ACC112 (cell line): ENCODE data around the gene FBLN1.
"Not testable (repeated sequence)": the region's sequence is repeated elsewhere in the genome, so short reads cannot be mapped to it uniquely, and the experiment has no call there.

Experiments
- H2AFZ ChIP-seq: fragments of 200-600 bp; sonication (generic); one replicate; pipeline ENCODE4 v1.6.0; 2017; ENCODE audit warnings: antibody characterized with exemption, low read length; ENCODE audit not compliant: unreplicated experiment
- H3K27ac ChIP-seq: fragments of 200-600 bp; sonication (generic); 2 replicates; pipeline ENCODE4 v1.5.1; 2014; ENCODE audit warnings: low read depth, mild to moderate bottlenecking, antibody characterized with exemption, low read length, moderate library complexity
- H3K27me3 ChIP-seq: fragments of 200-600 bp; sonication (generic); 2 replicates; pipeline ENCODE4 v1.6.1; 2014; ENCODE audit warnings: mild to moderate bottlenecking, antibody characterized with exemption, low read length, moderate library complexity, mixed read lengths; ENCODE audit not compliant: insufficient read depth
- H3K36me3 ChIP-seq: fragments of 200-600 bp; sonication (generic); 2 replicates; pipeline ENCODE4 v1.6.1; 2016; ENCODE audit warnings: mild to moderate bottlenecking, antibody characterized with exemption, low read length, moderate library complexity, mixed read lengths; ENCODE audit not compliant: insufficient read depth
- H3K4me1 ChIP-seq: fragments of 200-600 bp; sonication (generic); one replicate; pipeline ENCODE4 v1.6.1; 2016; ENCODE audit warnings: low read length, mixed read lengths; ENCODE audit not compliant: insufficient read depth, unreplicated experiment, control insufficient read depth
- H3K4me3 ChIP-seq: fragments of 200-600 bp; sonication (generic); 2 replicates; pipeline ENCODE4 v1.5.1; 2014; ENCODE audit warnings: mild to moderate bottlenecking, low read depth, low read length
- H3K79me2 ChIP-seq: fragments of 200-600 bp; sonication (generic); one replicate; pipeline ENCODE4 v1.6.0; 2016; ENCODE audit warnings: low read length; ENCODE audit not compliant: control insufficient read depth, unreplicated experiment, insufficient read depth

FBLN1 gene

DNA sequence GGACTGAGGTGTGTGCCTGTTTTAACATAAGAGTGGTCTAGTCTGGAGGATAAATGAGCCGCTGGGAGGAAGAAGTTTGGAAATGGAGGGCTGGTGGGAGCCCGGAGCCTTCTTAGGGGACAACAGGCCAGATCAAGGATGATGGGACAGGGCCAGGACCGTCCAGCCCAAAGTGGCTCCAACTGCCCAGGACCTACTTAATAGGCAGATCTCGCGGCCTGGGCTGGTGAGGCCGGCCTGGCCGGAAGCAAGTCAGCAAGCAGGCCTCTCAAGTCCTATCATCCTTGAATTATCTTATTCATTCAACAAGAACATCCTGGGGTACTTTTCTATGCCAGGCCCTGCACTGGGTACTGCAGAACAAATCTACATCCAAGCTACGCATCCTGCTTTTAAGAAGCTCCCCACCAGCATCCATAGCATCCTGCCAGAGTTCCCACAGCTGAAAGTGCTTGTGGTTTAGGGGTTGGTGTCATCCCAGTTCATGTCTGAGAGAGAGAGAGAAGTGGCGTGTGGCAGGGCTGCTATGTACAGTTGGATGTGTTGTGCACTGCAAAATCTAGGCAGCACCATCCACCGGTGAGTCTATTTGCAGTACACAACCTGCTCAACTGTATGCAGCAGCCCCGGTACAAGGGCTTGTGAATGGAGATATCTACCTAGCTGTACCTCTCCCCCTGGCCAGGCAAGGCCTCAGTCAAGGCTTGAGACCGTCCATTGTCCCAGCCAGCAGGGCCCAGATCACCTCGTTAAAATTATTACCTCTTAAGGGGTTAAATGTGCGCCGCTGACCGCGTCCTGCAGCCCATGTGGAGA, 82.1 kb downstream of the FBLN1 start:
- Histone ChIP-seq H2AFZ (no peak overlapping the region), H3K27me3 (no peaks in the 10 kb centered on the region), H3K4me3 (no peak overlapping the region), H3K79me2 (no peaks in the 10 kb centered on the region), H3K36me3 (no peaks in the 10 kb centered on the region), H3K4me1 (peaks cover 3% of the 10 kb centered on the region), H3K27ac (peak overlapping the region; percentile 20; the same call in 1 of the 2 replicates)

- H3K27ac ChIP-seq = no peak overlapping the region
- no peaks in the 10 kb centered on the region for H3K79me2 ChIP-seq
- H3K4me3 ChIP-seq = no peak overlapping the region
- H3K36me3 ChIP-seq = no peaks in the 10 kb centered on the region
- H3K27me3 ChIP-seq = no peaks in the 10 kb centered on the region
- no peak overlapping the region for H2AFZ ChIP-seq
- peaks cover 3% of the 10 kb centered on the region for H3K4me1 ChIP-seq
These were observed 82.7 kb downstream of the FBLN1 start for GRCh38 chr22:45585437-45585755.

- H3K4me1 ChIP-seq = peaks cover 3% of the 10 kb centered on the region
- no peaks in the 10 kb centered on the region for H3K27me3 ChIP-seq
- no peak overlapping the region for H3K4me3 ChIP-seq
- H3K36me3 ChIP-seq = no peaks in the 10 kb centered on the region
- H3K79me2 ChIP-seq = no peaks in the 10 kb centered on the region
- H2AFZ ChIP-seq = no peak overlapping the region
- no peak overlapping the region for H3K27ac ChIP-seq
These were observed 83.4 kb downstream of the FBLN1 start for GRCh38 chr22:45585946-45586540.

DNA sequence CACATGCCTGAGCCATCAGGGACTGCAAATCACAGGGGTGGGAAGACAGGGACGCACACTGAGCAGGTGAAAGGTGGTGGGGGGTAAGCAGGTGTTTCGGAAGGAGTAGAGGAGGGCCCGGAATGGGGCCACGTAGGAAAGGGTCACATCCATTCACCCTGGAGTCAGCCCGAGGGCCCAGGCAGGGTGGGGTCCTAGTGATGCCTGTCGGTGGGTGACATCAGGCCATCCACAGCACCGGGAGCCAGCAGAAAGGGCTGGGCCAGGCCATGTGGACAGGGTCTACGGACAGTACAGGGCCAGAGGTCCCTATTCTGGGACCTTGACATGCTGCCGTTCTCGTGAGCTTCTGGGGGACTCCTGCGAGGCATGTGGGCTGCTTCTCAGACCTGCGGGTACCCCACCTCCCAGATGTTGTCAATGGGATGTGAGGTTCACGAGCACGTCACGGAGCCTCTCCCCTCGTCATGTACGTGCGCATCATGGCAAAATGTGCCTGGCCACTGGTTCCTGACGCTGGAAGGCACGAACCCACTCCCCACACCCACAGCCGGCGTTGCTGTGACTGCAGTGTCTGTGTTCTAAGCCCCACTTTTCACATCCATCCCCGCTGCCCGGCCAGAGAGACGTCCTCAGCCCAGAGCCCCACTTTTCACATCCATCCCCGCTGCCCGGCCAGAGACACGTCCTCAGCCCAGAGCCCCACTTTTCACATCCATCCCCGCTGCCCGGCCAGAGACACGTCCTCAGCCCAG, 84.1 kb downstream of the FBLN1 start:
- Histone ChIP-seq H3K4me1 (peaks cover 3% of the 10 kb centered on the region), H3K4me3 (no peak overlapping the region), H3K36me3 (no peaks in the 10 kb centered on the region), H3K27me3 (no peaks in the 10 kb centered on the region), H3K79me2 (no peaks in the 10 kb centered on the region), H3K27ac (no peak overlapping the region), H2AFZ (no peak overlapping the region)

GRCh38 chr22:45587638-45588505, 85.2 kb downstream of the FBLN1 start:
- no peaks in the 10 kb centered on the region for H3K36me3 ChIP-seq

DNA sequence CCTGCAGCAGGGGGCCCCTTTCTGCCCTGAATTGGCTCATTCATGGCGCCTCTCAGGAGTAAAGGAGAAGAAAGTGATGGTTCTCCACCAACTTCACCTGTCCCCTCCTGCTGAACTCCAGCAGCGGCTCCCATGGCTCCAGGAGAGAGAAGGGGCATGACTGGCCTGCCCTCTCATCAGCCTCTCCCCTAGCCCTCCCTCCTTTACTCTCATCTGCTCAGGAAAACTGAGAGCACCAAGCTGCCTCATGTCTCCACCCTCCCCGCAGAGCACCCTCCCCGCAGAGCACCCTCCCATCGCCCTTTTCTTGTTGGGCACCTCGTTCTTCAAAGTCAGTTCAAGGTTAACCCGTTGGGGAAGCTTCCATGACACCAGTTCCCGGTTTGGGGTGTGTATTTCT, 86.9 kb downstream of the FBLN1 start:
- no peak overlapping the region for H2AFZ ChIP-seq
- H3K4me3 ChIP-seq = no peak overlapping the region
- H3K36me3 ChIP-seq = no peaks in the 10 kb centered on the region
- H3K79me2 ChIP-seq = no peaks in the 10 kb centered on the region
- no peaks in the 10 kb centered on the region for H3K27me3 ChIP-seq
- H3K27ac ChIP-seq = no peak overlapping the region
- H3K4me1 ChIP-seq = peaks cover 3% of the 10 kb centered on the region

More at GRCh38 chr22:45587638-45588505, 85.2 kb downstream of the FBLN1 start:
- peaks cover 3% of the 10 kb centered on the region for H3K4me1 ChIP-seq
- H3K4me3 ChIP-seq = no peak overlapping the region
- H3K79me2 ChIP-seq = no peaks in the 10 kb centered on the region
- no peak overlapping the region for H3K27ac ChIP-seq
- H3K27me3 ChIP-seq = no peaks in the 10 kb centered on the region
- no peak overlapping the region for H2AFZ ChIP-seq

GRCh38 chr22:45590262-45590661, 87.6 kb downstream of the FBLN1 start:
- H3K27me3 ChIP-seq = no peaks in the 10 kb centered on the region
- no peak overlapping the region for H2AFZ ChIP-seq
- H3K4me3 ChIP-seq = no peak overlapping the region
- H3K79me2 ChIP-seq = no peaks in the 10 kb centered on the region
- H3K4me1 ChIP-seq = peaks cover 3% of the 10 kb centered on the region
- H3K36me3 ChIP-seq = no peaks in the 10 kb centered on the region
- no peak overlapping the region for H3K27ac ChIP-seq

DNA sequence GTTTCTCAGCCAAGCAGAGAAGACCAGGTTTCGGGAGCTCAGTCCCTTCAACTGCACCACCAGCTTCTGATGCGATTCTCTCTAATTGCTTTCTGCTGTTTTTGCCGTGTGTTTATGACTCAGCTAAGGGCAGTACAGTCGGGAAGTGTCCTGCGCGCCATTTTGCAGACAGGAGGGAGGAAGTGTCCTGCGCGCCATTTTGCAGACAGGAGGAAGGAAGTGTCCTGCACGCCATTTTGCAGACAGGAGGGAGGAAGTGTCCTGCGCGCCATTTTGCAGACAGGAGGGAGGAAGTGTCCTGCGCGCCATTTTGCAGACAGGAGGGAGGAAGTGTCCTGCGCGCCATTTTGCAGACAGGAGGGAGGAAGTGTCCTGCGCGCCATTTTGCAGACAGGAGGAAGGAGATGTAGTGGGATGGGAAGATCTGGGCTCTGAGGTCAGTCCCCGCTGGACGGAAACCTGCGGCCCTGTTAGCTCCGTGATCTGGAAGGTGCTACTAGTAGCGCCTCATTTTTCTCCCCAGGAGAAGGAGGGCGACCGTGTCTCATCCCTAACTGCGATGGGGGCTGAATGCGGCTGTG, 89.0 kb downstream of the FBLN1 start:
- not testable (repeated sequence) for H3K79me2 ChIP-seq, H3K4me3 ChIP-seq, H3K27ac ChIP-seq, H3K4me1 ChIP-seq, H3K27me3 ChIP-seq, H3K36me3 ChIP-seq, H2AFZ ChIP-seq

- Histone ChIP-seq H3K4me3 (no peak overlapping the region), H3K27ac (no peak overlapping the region), H3K4me1 (no peaks in the 10 kb centered on the region), H3K27me3 (no peaks in the 10 kb centered on the region), H3K79me2 (no peaks in the 10 kb centered on the region), H3K36me3 (no peaks in the 10 kb centered on the region), H2AFZ (no peak overlapping the region)
These were observed 91.6 kb downstream of the FBLN1 start for GRCh38 chr22:45594123-45594941.
